NT2/D1 (cell line): Measurements from ENCODE around the gene SUGP1.

ENCODE experiments used
- DNase-seq: peaks from one replicate; pipeline ENCODE4 v3.0.0-alpha.2; 2011; ENCODE audit warnings: low read depth, low spot score
- H3K27me3 ChIP-seq: 2 replicates; pipeline ENCODE4 v1.6.0; 2011; ENCODE audit warnings: mild to moderate bottlenecking; ENCODE audit not compliant: insufficient read length, insufficient read depth
- H3K36me3 ChIP-seq: 2 replicates; pipeline ENCODE4 v1.6.1; 2011; ENCODE audit warnings: mild to moderate bottlenecking, low read length, mixed read lengths; ENCODE audit not compliant: insufficient read depth, insufficient read length
- H3K4me1 ChIP-seq: 2 replicates; pipeline ENCODE4 v1.5.1; 2011; ENCODE audit not compliant: insufficient read depth, insufficient read length
- H3K4me3 ChIP-seq: 2 replicates; pipeline ENCODE4 v1.5.1; 2011; ENCODE audit warnings: low read depth; ENCODE audit not compliant: insufficient read length
- H3K9ac ChIP-seq: 2 replicates; pipeline ENCODE4 v1.6.0; 2011; ENCODE audit warnings: low read depth; ENCODE audit not compliant: insufficient read length
- H3K9me3 ChIP-seq: 2 replicates; pipeline ENCODE4 v1.5.1; 2011; ENCODE audit warnings: mild to moderate bottlenecking, low read length; ENCODE audit not compliant: insufficient read depth
- SUZ12 ChIP-seq: IDR thresholded peaks from 2 replicates; pipeline ENCODE4 v1.6.1; 2011; ENCODE audit not compliant: insufficient read length, insufficient read depth; ENCODE audit errors: extremely low read depth
- YY1 ChIP-seq: IDR thresholded peaks from 2 replicates; pipeline ENCODE4 v1.6.1; 2011; ENCODE audit not compliant: insufficient read length, insufficient read depth
- ZNF274 ChIP-seq: IDR thresholded peaks from 2 replicates; pipeline ENCODE4 v1.6.1; 2011; ENCODE audit warnings: mild to moderate bottlenecking, low read depth, low read length

Gene SUGP1

DNA sequence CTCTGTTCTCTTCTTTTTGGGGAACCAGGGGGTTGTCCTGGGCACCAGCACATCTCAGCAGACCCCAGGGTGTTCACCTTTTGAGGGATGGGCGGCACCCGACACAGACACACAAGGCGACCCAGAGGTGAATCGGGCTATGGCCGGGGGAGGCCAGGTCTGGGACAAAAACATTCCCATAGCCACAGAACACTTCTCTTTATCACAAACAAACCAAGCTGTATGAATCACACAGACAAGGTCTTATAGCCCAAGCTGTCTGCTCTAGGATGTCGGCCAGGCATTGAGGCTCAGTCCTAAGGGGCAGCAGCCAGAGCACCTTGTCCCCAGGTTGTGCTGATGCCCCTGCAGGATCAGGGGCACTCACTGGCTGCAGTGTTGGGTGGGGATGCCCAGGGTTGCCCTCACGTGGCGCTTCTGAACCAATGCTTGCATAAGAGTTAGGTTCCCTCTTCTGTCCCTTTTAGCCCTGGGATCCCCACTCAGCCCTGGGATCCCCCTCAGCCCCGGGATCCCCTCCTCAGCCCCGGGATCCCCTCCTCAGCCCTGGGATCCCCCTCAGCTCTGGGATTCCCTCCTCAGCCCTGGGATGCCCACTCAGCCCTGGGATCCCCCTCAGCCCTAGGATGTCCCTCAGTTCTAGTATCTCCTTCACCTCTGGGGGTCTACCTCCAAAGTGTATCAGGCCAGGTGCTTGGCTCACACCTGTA, 27.2 kb upstream of the SUGP1 start:
- Histone ChIP-seq H3K27me3 (no peaks in the 10 kb centered on the region), H3K36me3 (peaks cover 90% of the 10 kb centered on the region), H3K4me3 (no peak overlapping the region), H3K9ac (no peak overlapping the region), H3K4me1 (peaks cover 2% of the 10 kb centered on the region), H3K9me3 (no peaks in the 10 kb centered on the region)
- DNase-seq: no peak
- TF ChIP-seq ZNF274: no peak
- TF ChIP-seq SUZ12: no peak
- TF ChIP-seq YY1: no peak

- Histone ChIP-seq H3K9me3 (no peaks in the 10 kb centered on the region), H3K9ac (no peak overlapping the region), H3K36me3 (peaks cover 90% of the 10 kb centered on the region), H3K27me3 (no peaks in the 10 kb centered on the region), H3K4me1 (peaks cover 6% of the 10 kb centered on the region), H3K4me3 (no peak overlapping the region)
- no peak for TF ChIP-seq YY1
- no peak for TF ChIP-seq SUZ12
- TF ChIP-seq ZNF274: no peak
- DNase-seq: no peak
Observed at GRCh38 chr19:19345970-19346369, 25.7 kb upstream of the SUGP1 start.

DNA sequence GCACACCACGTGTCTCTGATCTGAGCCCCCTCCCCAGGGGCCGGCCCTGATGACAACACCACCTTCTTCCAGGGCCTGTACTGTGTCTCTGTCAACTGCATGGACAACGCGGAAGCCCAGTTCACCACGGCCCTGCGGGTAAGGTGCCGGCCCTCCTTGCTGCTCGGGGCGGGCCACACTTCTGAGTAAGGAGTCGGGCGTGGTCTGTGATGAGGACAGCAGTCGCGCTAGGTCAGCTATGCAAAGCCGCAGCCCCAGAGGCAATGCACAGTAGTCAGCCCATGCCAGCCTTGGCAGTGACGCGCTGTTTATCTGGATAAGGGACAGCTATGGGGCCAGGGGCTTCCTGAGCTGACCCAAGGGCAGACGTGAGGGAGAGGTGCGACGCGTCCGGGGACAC, 24.9 kb upstream of the SUGP1 start:
- TF ChIP-seq SUZ12: no peak
- no peak for TF ChIP-seq ZNF274
- TF ChIP-seq YY1: no peak
- Histone ChIP-seq H3K9ac (no peak overlapping the region), H3K4me1 (peaks cover 6% of the 10 kb centered on the region), H3K36me3 (peaks cover 90% of the 10 kb centered on the region), H3K9me3 (no peaks in the 10 kb centered on the region), H3K4me3 (no peak overlapping the region), H3K27me3 (no peaks in the 10 kb centered on the region)
- no peak for DNase-seq

DNA sequence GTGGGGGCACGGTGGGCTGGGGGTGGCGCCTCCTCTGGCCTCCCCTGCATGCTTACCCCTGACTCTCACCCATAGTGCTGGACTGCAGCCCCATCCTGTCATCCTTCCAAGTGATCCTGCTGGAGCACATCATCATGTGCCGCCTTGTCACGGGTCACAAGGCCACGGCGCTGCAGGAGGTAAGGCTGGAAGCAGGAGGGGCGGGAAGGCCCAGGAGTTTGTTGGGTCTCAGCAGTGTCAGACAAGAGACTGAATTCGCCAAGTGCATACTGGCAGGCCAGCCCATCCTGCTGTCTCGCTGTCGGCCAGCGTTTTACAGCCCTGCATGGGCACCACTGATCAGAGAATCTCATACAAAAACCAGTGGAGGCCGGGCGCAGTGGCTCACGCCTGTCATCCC, 23.5 kb upstream of the SUGP1 start:
- peaks cover 83% of the 10 kb centered on the region for H3K36me3 ChIP-seq

GRCh38 chr19:19343016-19343362, 22.7 kb upstream of the SUGP1 start:
- no peaks in the 10 kb centered on the region for H3K9me3 ChIP-seq
- H3K4me1 ChIP-seq: peaks cover 6% of the 10 kb centered on the region
- H3K36me3 ChIP-seq: peaks cover 84% of the 10 kb centered on the region
- no peak overlapping the region for H3K9ac ChIP-seq
- no peaks in the 10 kb centered on the region for H3K27me3 ChIP-seq
- no peak for TF ChIP-seq ZNF274
- TF ChIP-seq YY1: no peak
- DNase-seq: no peak
- H3K4me3 ChIP-seq: no peak overlapping the region

More for the DNA sequence above, 23.5 kb upstream of the SUGP1 start:
- H3K4me1 ChIP-seq: peaks cover 6% of the 10 kb centered on the region
- no peaks in the 10 kb centered on the region for H3K9me3 ChIP-seq
- DNase-seq: no peak
- TF ChIP-seq SUZ12: no peak
- TF ChIP-seq ZNF274: no peak
- no peak for TF ChIP-seq YY1
- no peak overlapping the region for H3K4me3 ChIP-seq
- no peak overlapping the region for H3K9ac ChIP-seq
- no peaks in the 10 kb centered on the region for H3K27me3 ChIP-seq

GRCh38 chr19:19342086-19343015, 22.0 kb upstream of the SUGP1 start:
- no peaks in the 10 kb centered on the region for H3K27me3 ChIP-seq
- peaks cover 84% of the 10 kb centered on the region for H3K36me3 ChIP-seq
- DNase-seq: peak; percentile 57

GRCh38 chr19:19341026-19341425, 20.7 kb upstream of the SUGP1 start:
- Histone ChIP-seq H3K27me3 (no peaks in the 10 kb centered on the region), H3K4me3 (no peak overlapping the region), H3K4me1 (peaks cover 6% of the 10 kb centered on the region), H3K9me3 (no peaks in the 10 kb centered on the region), H3K9ac (no peak overlapping the region), H3K36me3 (peaks cover 84% of the 10 kb centered on the region)
- no peak for DNase-seq
- TF ChIP-seq ZNF274: no peak
- no peak for TF ChIP-seq SUZ12

More at GRCh38 chr19:19342086-19343015, 22.0 kb upstream of the SUGP1 start:
- H3K9ac ChIP-seq: no peak overlapping the region
- H3K4me1 ChIP-seq: peaks cover 6% of the 10 kb centered on the region
- no peak overlapping the region for H3K4me3 ChIP-seq
- no peak for TF ChIP-seq SUZ12
- no peak for TF ChIP-seq ZNF274
- TF ChIP-seq YY1: no peak
- no peaks in the 10 kb centered on the region for H3K9me3 ChIP-seq
